Activated CD4-positive, alpha-beta T cell treated with anti-CD3 and anti-CD28 coated beads for 36 hours (primary cell): ENCODE measurements around the gene NPM1. TPM values are rescaled to one million over a fixed set of nuclear protein-coding genes. Genes with fewer than 3 reads are reported as not detected.

Experiments used
- ATAC-seq: fragments of 200-7000 bp; cut with Tn5 transposase; one replicate; pipeline ENCODE4 v1.10.0; 2021; ENCODE audit warnings: mild to moderate bottlenecking, moderate library complexity
- CTCF ChIA-PET: fragments of 350-600 bp; sonication (Branson Sonifier 250); formaldehyde crosslinking; loops from one replicate; lab custom pipeline; 2021; ENCODE audit warnings: antibody characterized with exemption; lab: Charles Lee
- POLR2A ChIA-PET: fragments of 350-600 bp; sonication (Branson Sonifier 250); formaldehyde crosslinking; loops from one replicate; lab custom pipeline; 2021; ENCODE audit warnings: antibody characterized with exemption, inconsistent platforms; lab: Charles Lee
- DNase-seq: peaks from one replicate; pipeline ENCODE4 v3.0.0-alpha.2; 2020
- H3K27ac Mint-ChIP-seq: one replicate; pipeline ENCODE4 v1.8.0; 2021; ENCODE audit warnings: mixed read lengths
- H3K27me3 Mint-ChIP-seq: one replicate; pipeline ENCODE4 v1.8.0; 2021; ENCODE audit warnings: mixed read lengths
- H3K36me3 Mint-ChIP-seq: one replicate; pipeline ENCODE4 v1.8.0; 2021; ENCODE audit warnings: low read depth, mixed read lengths
- H3K4me1 Mint-ChIP-seq: one replicate; pipeline ENCODE4 v1.8.0; 2021; ENCODE audit warnings: mixed read lengths
- H3K4me3 Mint-ChIP-seq: one replicate; pipeline ENCODE4 v1.8.0; 2021; ENCODE audit warnings: mild to moderate bottlenecking, moderate library complexity, mixed read lengths
- H3K9me3 Mint-ChIP-seq: one replicate; pipeline ENCODE4 v1.8.0; 2021; ENCODE audit warnings: low read depth, mixed read lengths
- intact Hi-C, 2 experiments: fragments of 100-400 bp; cut with DNase I in 1 of 2; cut with micrococcal nuclease in 1 of 2; formaldehyde crosslinking; loops; one replicate each; pipeline versions ENCODE4 v1.14.2 to v1.15.1; 2022 to 2024; cut with DNase I, micrococcal nuclease
- total RNA-seq, 2 experiments: library from RNA; stranded (reverse); gene quantifications; one replicate each; pipeline ENCODE4 v1.2.3, GENCODE V29; 2021

Gene NPM1
- total RNA-seq, 2 experiments from 2014 or later, result 3,156 to 3,905 TPM

- intact Hi-C loops, result no loop called here
- Mint-ChIP-seq H3K27me3 (peaks cover 23% of the 10 kb centered on the region), H3K36me3 (no peaks in the 10 kb centered on the region), H3K4me3 (peak overlapping the region; percentile 47), H3K27ac (no peak overlapping the region), H3K4me1 (peaks cover 12% of the 10 kb centered on the region), H3K9me3 (no peaks in the 10 kb centered on the region)
- ChIA-PET POLR2A (no interaction called here), CTCF (interaction anchor here (1.1 kb wide), 1 partner anchor 488 kb away, joined by 4 read pairs; no protein-coding TSS in a partner anchor)
- DNase-seq (no peak), ATAC-seq (no peak)
Observed at GRCh38 chr5:171420431-171421241, 33.0 kb downstream of the NPM1 start.

GRCh38 chr5:171421331-171422262, 33.9 kb downstream of the NPM1 start:
- Mint-ChIP-seq H3K27ac (no peak overlapping the region), H3K4me3 (no peak overlapping the region), H3K27me3 (peaks cover 23% of the 10 kb centered on the region), H3K4me1 (peaks cover 12% of the 10 kb centered on the region), H3K36me3 (no peaks in the 10 kb centered on the region), H3K9me3 (no peaks in the 10 kb centered on the region)
- ATAC-seq (no peak), DNase-seq (no peak)
- intact Hi-C loops, result no loop called here
- ChIA-PET POLR2A (interaction anchor here (0.6 kb wide), 1 partner anchor 51 kb away, joined by 4 read pairs; no protein-coding TSS in a partner anchor), CTCF (interaction anchor here (0.7 kb wide), 1 partner anchor 40 kb away, joined by 3 read pairs; no protein-coding TSS in a partner anchor)

DNA sequence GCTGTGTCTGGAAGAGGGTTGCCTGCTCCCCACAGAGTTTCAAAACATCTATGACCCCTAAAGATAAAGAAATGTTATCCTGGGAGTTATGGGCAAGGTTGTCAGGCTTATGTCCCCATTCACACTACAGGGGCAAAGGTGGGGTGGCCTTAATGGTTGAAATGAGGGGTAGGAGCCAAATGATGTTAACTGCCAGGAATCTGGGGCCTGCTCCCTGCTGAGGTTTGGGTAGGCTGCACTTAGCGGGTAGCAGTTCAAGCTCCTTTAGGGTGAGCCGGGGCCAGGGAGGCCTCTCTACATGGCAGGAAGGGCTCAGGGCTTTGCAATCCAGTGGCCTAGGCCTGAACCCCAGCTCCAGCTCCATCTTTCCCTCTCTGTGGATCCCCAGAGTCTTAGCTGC, 34.8 kb downstream of the NPM1 start:
- Mint-ChIP-seq H3K4me1 (peaks cover 12% of the 10 kb centered on the region), H3K27ac (no peak overlapping the region), H3K4me3 (no peak overlapping the region), H3K36me3 (no peaks in the 10 kb centered on the region), H3K9me3 (no peaks in the 10 kb centered on the region), H3K27me3 (peaks cover 23% of the 10 kb centered on the region)
- intact Hi-C loops, result no loop called here
- ChIA-PET POLR2A (interaction anchor here (0.6 kb wide), 1 partner anchor 9 kb away, joined by 3 read pairs; no protein-coding TSS in a partner anchor), CTCF (interaction anchor here (0.7 kb wide), 1 partner anchor 772 kb away, joined by 3 read pairs; the partner anchor contains the start of gene EFCAB9)
- DNase-seq, result no peak
- ATAC-seq, result no peak

DNA sequence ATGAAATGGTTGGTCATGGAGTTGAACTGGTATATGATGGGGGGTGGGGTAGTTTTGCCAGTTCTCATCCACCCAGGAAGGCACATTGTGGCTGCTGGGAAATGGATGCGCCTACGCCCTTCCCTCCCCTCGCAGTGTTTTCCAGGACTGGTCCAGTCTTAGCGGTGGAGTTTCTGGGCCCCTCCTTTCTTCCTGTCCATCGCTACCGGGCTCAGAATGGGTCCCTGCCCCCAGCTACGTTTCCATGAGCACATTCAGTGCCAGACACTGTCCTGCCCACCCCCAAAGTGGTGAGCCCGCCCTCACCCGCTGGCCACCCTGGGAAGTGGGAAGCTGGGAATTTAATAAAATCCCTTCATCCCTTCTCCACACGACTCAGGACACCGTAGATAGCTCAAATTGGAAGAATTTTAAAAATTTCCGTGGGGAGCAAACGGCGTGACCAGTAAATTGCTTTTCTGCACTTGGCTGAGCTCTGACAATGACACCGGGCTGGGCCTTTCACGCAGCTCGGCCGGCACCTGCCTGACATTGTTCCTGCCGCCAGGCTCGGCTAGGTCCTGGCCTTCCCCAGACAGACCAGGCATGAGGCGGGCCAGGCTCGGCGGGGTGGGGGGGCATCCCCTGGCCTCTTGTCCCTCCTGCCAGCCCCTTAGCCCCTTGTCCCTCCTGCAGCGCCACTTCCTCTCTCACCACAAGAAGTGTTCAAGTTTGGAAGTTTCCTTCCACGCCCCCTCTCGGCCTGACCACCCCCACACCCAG, 35.4 kb downstream of the NPM1 start:
- DNase-seq (no peak), ATAC-seq (no peak)
- Mint-ChIP-seq H3K4me3 (no peak overlapping the region), H3K27me3 (peaks cover 23% of the 10 kb centered on the region), H3K27ac (no peak overlapping the region), H3K36me3 (no peaks in the 10 kb centered on the region), H3K9me3 (no peaks in the 10 kb centered on the region), H3K4me1 (peaks cover 12% of the 10 kb centered on the region)
- CTCF ChIA-PET, result interaction anchor here (0.7 kb wide), 1 partner anchor 771 kb away, joined by 3 read pairs; the partner anchor contains the start of gene EFCAB9
- POLR2A ChIA-PET, result interaction anchor here (0.6 kb wide), 1 partner anchor 8 kb away, joined by 3 read pairs; no protein-coding TSS in a partner anchor
- intact Hi-C loops, result no loop called here

- H3K27ac Mint-ChIP-seq, result no peak overlapping the region
- H3K4me1 Mint-ChIP-seq, result peaks cover 6% of the 10 kb centered on the region
- POLR2A ChIA-PET, result no interaction called here
- H3K36me3 Mint-ChIP-seq, result no peaks in the 10 kb centered on the region
- ATAC-seq, result no peak
- DNase-seq, result no peak
- CTCF ChIA-PET, result no interaction called here
- no peaks in the 10 kb centered on the region for H3K9me3 Mint-ChIP-seq
- peaks cover 21% of the 10 kb centered on the region for H3K27me3 Mint-ChIP-seq
- intact Hi-C loops, result no loop called here
- H3K4me3 Mint-ChIP-seq, result no peak overlapping the region
Observed at GRCh38 chr5:171424726-171425125, 37.1 kb downstream of the NPM1 start.

GRCh38 chr5:171425596-171426244, 38.1 kb downstream of the NPM1 start:
- Mint-ChIP-seq H3K27me3 (peaks cover 16% of the 10 kb centered on the region), H3K27ac (no peak overlapping the region), H3K9me3 (no peaks in the 10 kb centered on the region), H3K36me3 (no peaks in the 10 kb centered on the region), H3K4me1 (peaks cover 2% of the 10 kb centered on the region), H3K4me3 (no peak overlapping the region)
- intact Hi-C loops, result no loop called here
- ChIA-PET POLR2A (no interaction called here), CTCF (interaction anchor here (0.7 kb wide), 1 partner anchor 16 kb away, joined by 3 read pairs; no protein-coding TSS in a partner anchor)
- ATAC-seq (no peak), DNase-seq (no peak)

DNA sequence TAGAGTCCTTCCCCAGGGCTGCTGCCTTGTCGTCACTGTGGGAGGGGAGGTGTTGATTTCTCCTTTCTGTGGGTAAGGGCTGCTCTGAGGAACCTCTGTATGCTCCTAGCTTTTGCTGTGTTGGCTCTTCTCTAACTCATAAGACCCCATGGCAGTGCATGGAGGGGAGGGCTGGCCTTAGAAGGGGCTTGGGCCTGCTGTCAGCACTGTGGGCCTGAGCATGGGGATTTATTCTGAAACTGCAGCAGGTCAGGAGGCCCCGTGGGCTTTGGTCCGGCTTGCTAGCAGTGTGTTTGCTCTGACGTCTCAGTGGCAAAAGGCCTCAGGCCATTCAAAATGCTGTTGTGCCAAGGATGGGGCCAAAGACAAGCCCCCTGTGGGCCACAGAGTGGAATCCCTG, 38.6 kb downstream of the NPM1 start:
- CTCF ChIA-PET, result no interaction called here

DNA sequence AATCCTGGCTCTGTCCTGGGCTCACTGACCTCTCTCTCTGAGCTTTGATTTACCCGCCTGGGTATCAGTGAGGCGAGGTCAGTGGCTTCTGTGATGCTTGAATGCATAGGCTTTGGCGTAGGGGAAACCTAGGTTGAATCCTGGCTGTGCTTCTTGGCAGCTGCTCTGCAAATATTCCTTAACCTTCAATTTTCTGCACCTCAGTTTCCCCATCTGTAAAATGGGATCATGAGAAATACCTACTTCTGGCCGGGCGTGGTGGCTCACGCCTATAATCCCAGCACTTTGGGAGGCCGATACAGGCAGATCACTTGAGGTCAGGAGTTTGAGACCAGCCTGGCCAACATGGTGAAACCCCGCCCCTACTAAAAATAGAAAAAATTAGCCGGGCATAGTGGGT, 39.0 kb downstream of the NPM1 start:
- CTCF ChIA-PET, result no interaction called here
- Mint-ChIP-seq H3K27ac (no peak overlapping the region), H3K4me3 (no peak overlapping the region), H3K9me3 (no peaks in the 10 kb centered on the region), H3K27me3 (peaks cover 7% of the 10 kb centered on the region), H3K36me3 (no peaks in the 10 kb centered on the region), H3K4me1 (no peaks in the 10 kb centered on the region)
- intact Hi-C loops, result no loop called here
- ATAC-seq, result no peak
- POLR2A ChIA-PET, result no interaction called here
- DNase-seq, result no peak

More for the DNA sequence above, 38.6 kb downstream of the NPM1 start:
- intact Hi-C loops, result no loop called here
- POLR2A ChIA-PET, result no interaction called here
- no peaks in the 10 kb centered on the region for H3K36me3 Mint-ChIP-seq
- H3K4me1 Mint-ChIP-seq, result no peaks in the 10 kb centered on the region
- no peaks in the 10 kb centered on the region for H3K9me3 Mint-ChIP-seq
- H3K4me3 Mint-ChIP-seq, result no peak overlapping the region
- no peak overlapping the region for H3K27ac Mint-ChIP-seq
- H3K27me3 Mint-ChIP-seq, result peaks cover 11% of the 10 kb centered on the region
- ATAC-seq (no peak), DNase-seq (no peak)

- Mint-ChIP-seq H3K27me3 (peaks cover 2% of the 10 kb centered on the region), H3K4me3 (no peak overlapping the region), H3K9me3 (no peaks in the 10 kb centered on the region), H3K27ac (no peak overlapping the region), H3K36me3 (no peaks in the 10 kb centered on the region), H3K4me1 (no peaks in the 10 kb centered on the region)
- intact Hi-C loops, result no loop called here
- ATAC-seq, result no peak
- ChIA-PET CTCF (no interaction called here), POLR2A (no interaction called here)
- DNase-seq, result no peak
Observed at GRCh38 chr5:171427318-171428167, 39.9 kb downstream of the NPM1 start.

DNA sequence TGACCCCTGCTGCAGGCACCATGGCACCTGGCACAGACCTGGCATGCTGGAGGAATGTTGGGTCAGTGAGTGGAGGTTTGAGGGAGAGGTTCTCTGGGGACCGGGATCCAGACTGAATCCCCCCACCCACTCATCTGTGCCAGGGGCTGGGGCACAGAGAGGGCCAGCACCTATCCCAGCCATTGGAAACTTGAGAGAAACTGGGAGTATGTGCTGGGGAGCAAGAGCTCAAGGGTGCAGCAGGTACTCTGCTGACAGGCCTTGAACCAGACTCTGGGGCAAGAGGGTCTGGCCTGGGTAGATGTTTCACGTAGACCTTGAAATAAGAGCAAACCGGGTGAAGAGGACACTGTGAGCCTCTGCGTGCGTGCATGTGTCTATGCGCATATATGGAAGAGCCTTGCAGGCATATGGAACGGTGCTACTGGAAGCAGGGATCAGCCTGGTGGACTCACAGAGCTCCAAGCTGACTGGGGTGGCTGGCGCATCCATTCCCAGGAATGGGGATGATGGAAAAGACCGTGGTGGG, 40.6 kb downstream of the NPM1 start:
- Mint-ChIP-seq H3K27me3 (peaks cover 2% of the 10 kb centered on the region), H3K4me3 (no peak overlapping the region), H3K36me3 (no peaks in the 10 kb centered on the region), H3K27ac (no peak overlapping the region), H3K9me3 (no peaks in the 10 kb centered on the region), H3K4me1 (no peaks in the 10 kb centered on the region)
- ChIA-PET CTCF (no interaction called here), POLR2A (no interaction called here)
- ATAC-seq (no peak), DNase-seq (no peak)
- intact Hi-C loops, result no loop called here
